GM23338 (cell line): Measurements from ENCODE around the gene PPP4R2.

Source experiments
- CREB1 ChIP-seq: fragments of 250-450 bp; sonication (Bioruptor Pico); IDR thresholded peaks from 2 replicates; pipeline ENCODE4 v1.5.0; 2020; ENCODE audit warnings: low read depth, mild to moderate bottlenecking, moderate library complexity
- CTCF ChIP-seq, 2 experiments: fragments of 200-600 bp in 1 of 2; sonication (generic) in 1 of 2; conservative IDR thresholded peaks; 2 replicates each; pipeline versions ENCODE4 v1.5.1 to v1.6.1; 2016 to 2017; ENCODE audit warnings: antibody characterized with exemption in 2 of 2, low read depth in 2 of 2, mild to moderate bottlenecking in 2 of 2, moderate library complexity in 1 of 2
- ETS1 ChIP-seq: IDR thresholded peaks from 2 replicates; pipeline ENCODE4 v1.6.1; 2016; ENCODE audit warnings: antibody characterized with exemption
- EZH2 ChIP-seq: fragments of 200-600 bp; sonication (generic); IDR thresholded peaks from one replicate; pipeline ENCODE4 v1.8.0; 2017; ENCODE audit warnings: antibody characterized with exemption, mild to moderate bottlenecking, low read depth; ENCODE audit not compliant: unreplicated experiment
- EZH2phosphoT487 ChIP-seq: fragments of 200-600 bp; sonication (generic); IDR thresholded peaks from one replicate; pipeline ENCODE4 v1.8.1; 2018; ENCODE audit warnings: antibody characterized with exemption; ENCODE audit not compliant: unreplicated experiment
- JUNB ChIP-seq: IDR thresholded peaks from one replicate; pipeline ENCODE4 v1.6.1; 2016; ENCODE audit warnings: antibody characterized with exemption; ENCODE audit not compliant: unreplicated experiment
- NANOG ChIP-seq: IDR thresholded peaks from 2 replicates; pipeline ENCODE4 v1.6.1; 2016; ENCODE audit warnings: antibody characterized with exemption, borderline replicate concordance
- POLR2AphosphoS5 ChIP-seq: IDR thresholded peaks from 2 replicates; pipeline ENCODE4 v1.6.1; 2016; ENCODE audit warnings: antibody characterized with exemption, low read depth
- REST ChIP-seq: IDR thresholded peaks from one replicate; pipeline ENCODE4 v1.6.1; 2018; ENCODE audit warnings: antibody characterized with exemption; ENCODE audit not compliant: unreplicated experiment
- STAT1 ChIP-seq: IDR thresholded peaks from one replicate; pipeline ENCODE4 v1.6.1; 2016; ENCODE audit warnings: antibody characterized with exemption; ENCODE audit not compliant: unreplicated experiment
- ZNF114 ChIP-seq: fragments of 250-450 bp; sonication (Bioruptor Pico); IDR thresholded peaks from 2 replicates; pipeline ENCODE4 v1.5.0; 2020; ENCODE audit warnings: mild to moderate bottlenecking, moderate library complexity
- ZNF331 ChIP-seq: fragments of 250-450 bp; sonication (Bioruptor Pico); IDR thresholded peaks from 2 replicates; pipeline ENCODE4 v1.5.0; 2020; ENCODE audit warnings: low read depth, mild to moderate bottlenecking, moderate library complexity
- ZNF462 ChIP-seq: fragments of 250-450 bp; sonication (Bioruptor Pico); IDR thresholded peaks from 2 replicates; pipeline ENCODE4 v1.5.0; 2020; ENCODE audit warnings: mild to moderate bottlenecking, moderate library complexity

GRCh38 chr3:72976281-72976741 is 20.3 kb upstream of the PPP4R2 start:
- no peak for TF ChIP-seq CTCF (conservative IDR thresholded peaks at IDR 0.05; ENCODE audit: low read depth in 2 of 2)
- no peak for TF ChIP-seq POLR2AphosphoS5
- no peak for TF ChIP-seq EZH2
- no peak for TF ChIP-seq CREB1
- TF ChIP-seq EZH2phosphoT487: no peak
- TF ChIP-seq REST: no peak
- TF ChIP-seq JUNB: no peak
- no peak for TF ChIP-seq ETS1
- no peak for TF ChIP-seq ZNF114
- TF ChIP-seq ZNF331 (CRISPR knock-in tag): no peak
- no peak for TF ChIP-seq NANOG
- no peak for TF ChIP-seq ZNF462 (CRISPR knock-in tag)
- no peak for TF ChIP-seq STAT1
